Measurements from ENCODE around the gene STEEP1. TPM values are rescaled to one million over a fixed set of nuclear protein-coding genes. Genes with fewer than 3 reads are reported as not detected.

STEEP1 gene
- 21.4 and 24.1 TPM in 2 replicates for total RNA-seq

GRCh38 chrX:119565107-119565663 is at the start of gene STEEP1:
TSS of gene STEEP1 (minus strand) at chrX:119565409. CDS start at chrX:119565355, 54 bp downstream.

GRCh38 chrX:119606280-119607017 is 41.2 kb upstream of the STEEP1 start, which contains the start of gene NKRF:
TSS of gene NKRF (minus strand) at chrX:119606424.

GRCh38 chrX:119574394-119575266 is 9.4 kb upstream of the STEEP1 start, which contains the start of gene UBE2A:
TSS of gene UBE2A (plus strand) at chrX:119574563. CDS start at chrX:119574712, 149 bp downstream.

Other genes starting within 250 kb of the STEEP1 start
- 11.3 and 18.2 TPM in 2 replicates for gene SLC25A43, start 166.1 kb downstream of the STEEP1 start, total RNA-seq
- 486 and 784 TPM in 2 replicates for gene SLC25A5, start 97.0 kb downstream of the STEEP1 start, total RNA-seq
- 28.6 and 28.9 TPM in 2 replicates for gene UBE2A, start 9.2 kb upstream of the STEEP1 start, total RNA-seq
- gene NKRF, start 41.0 kb upstream of the STEEP1 start, total RNA-seq: 6.4 and 8.4 TPM in 2 replicates
- 5.6 and 8.0 TPM in 2 replicates for gene SEPTIN6, start 127.8 kb upstream of the STEEP1 start, total RNA-seq
- 0.07 and 0.19 TPM in 2 replicates for gene SOWAHD, start 193.2 kb upstream of the STEEP1 start, total RNA-seq
- gene RPL39, start 226.2 kb upstream of the STEEP1 start, total RNA-seq: 3,943 and 6,438 TPM in 2 replicates